GM18861 (cell line): ENCODE data around the gene DYRK1B.
A peak's percentile ranks its signal among the peaks of the same experiment; 100 is the strongest.

Source experiments
- ATAC-seq: cut with Tn5 transposase; IDR thresholded peaks from one replicate; pipeline ENCODE4 v1.9.1; 2021; ENCODE audit not compliant: unreplicated experiment

Gene DYRK1B

GRCh38 chr19:39864118-39864517, 30.2 kb upstream of the DYRK1B start:
- ATAC-seq = no peak

GRCh38 chr19:39858541-39858940, 24.6 kb upstream of the DYRK1B start:
- ATAC-seq = no peak

- ATAC-seq = no peak
Measured at GRCh38 chr19:39852882-39853281, 18.9 kb upstream of the DYRK1B start.

GRCh38 chr19:39850892-39851291, 16.9 kb upstream of the DYRK1B start:
- ATAC-seq = no peak

GRCh38 chr19:39848392-39848791, 14.4 kb upstream of the DYRK1B start:
- ATAC-seq = no peak

- ATAC-seq = no peak
Measured at GRCh38 chr19:39847525-39847924, 13.6 kb upstream of the DYRK1B start.

GRCh38 chr19:39846678-39847486, 12.9 kb upstream of the DYRK1B start:
- no peak for ATAC-seq

- ATAC-seq = peak; percentile 68
Measured at GRCh38 chr19:39845933-39846677, 12.1 kb upstream of the DYRK1B start, which contains the start of gene FBL. TSS of gene FBL (minus strand) at chr19:39846379. CDS start at chr19:39846300, 79 bp downstream.

GRCh38 chr19:39845584-39845932, 11.6 kb upstream of the DYRK1B start:
- no peak for ATAC-seq

GRCh38 chr19:39845172-39845571, 11.2 kb upstream of the DYRK1B start:
- no peak for ATAC-seq

GRCh38 chr19:39843919-39844793, 10.2 kb upstream of the DYRK1B start:
- no peak for ATAC-seq

GRCh38 chr19:39842693-39843435, 8.9 kb upstream of the DYRK1B start:
- ATAC-seq = no peak

- ATAC-seq = no peak
Measured at GRCh38 chr19:39841041-39841440, 7.1 kb upstream of the DYRK1B start.

- no peak for ATAC-seq
Measured at GRCh38 chr19:39840492-39840891, 6.5 kb upstream of the DYRK1B start.

GRCh38 chr19:39839678-39840327, 5.8 kb upstream of the DYRK1B start:
- ATAC-seq = no peak

- ATAC-seq = no peak
Measured at GRCh38 chr19:39838569-39838968, 4.6 kb upstream of the DYRK1B start.

- ATAC-seq = no peak
Measured at GRCh38 chr19:39837978-39838377, 4.0 kb upstream of the DYRK1B start.

- no peak for ATAC-seq
Measured at GRCh38 chr19:39834287-39834841, 402 bp upstream of the DYRK1B start.

- no peak for ATAC-seq
Measured at GRCh38 chr19:39833160-39833463, 850 bp downstream of the DYRK1B start.
